DMS79 treated with DMSO at 0.1 percent for 48 hours (cell line): Measurements from ENCODE around the gene OSBPL10.
"Not testable (repeated sequence)": the region's sequence is repeated elsewhere in the genome, so short reads cannot be mapped to it uniquely, and the experiment has no call there.

Source experiments
- DNase-seq: peaks from one replicate; lab custom pipeline; 2025; lab: John Stamatoyannopoulos, UW

Gene OSBPL10

DNA sequence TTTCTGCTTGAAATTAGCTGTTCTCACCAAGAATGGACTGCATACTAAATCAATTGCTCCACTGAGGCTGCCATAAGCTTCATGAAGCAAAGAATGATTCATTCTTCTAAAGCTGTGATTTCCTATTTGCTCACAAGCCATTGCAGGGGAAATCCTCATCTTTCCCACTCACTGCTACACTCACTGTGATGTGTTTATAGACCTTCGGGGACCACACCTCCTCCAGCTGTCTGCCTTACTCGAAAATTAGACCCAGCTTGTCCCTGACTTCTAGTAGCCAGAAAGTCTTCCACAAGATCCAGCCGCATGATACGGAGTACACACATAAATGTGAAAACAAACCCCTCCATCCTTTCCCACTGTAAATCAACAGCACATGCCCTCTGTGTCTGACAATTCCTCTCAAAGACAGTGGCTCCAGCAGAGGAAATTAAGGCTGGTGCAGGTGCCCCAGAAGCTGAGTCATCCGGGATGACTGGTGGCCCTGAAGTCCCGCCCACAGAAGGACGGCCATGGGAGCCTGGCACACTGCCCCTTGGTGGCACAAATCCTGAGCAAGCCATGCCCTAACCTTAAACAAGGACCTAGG lies 276.4 kb downstream of the OSBPL10 start:
- DNase-seq = no peak

DNA sequence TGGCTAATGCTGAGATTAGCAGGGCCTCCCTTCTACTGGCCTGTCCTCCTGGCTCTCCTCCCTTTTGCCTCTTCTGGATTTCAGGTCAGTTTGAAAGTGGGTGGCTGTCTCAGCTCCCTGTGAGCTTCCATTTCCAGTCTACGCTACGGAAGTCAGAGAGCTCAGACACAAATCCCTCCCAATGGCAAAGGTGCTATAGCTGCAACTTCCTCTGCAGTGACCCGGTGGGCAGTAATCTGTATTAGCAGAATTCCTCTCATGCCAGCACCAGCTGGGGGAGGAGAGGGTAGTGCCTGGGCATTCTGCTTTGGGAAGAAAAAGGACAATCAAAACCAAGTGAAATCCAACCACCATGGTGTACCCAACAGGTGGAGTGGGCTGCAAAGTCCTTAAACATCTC lies 276.9 kb downstream of the OSBPL10 start:
- no peak for DNase-seq

DNA sequence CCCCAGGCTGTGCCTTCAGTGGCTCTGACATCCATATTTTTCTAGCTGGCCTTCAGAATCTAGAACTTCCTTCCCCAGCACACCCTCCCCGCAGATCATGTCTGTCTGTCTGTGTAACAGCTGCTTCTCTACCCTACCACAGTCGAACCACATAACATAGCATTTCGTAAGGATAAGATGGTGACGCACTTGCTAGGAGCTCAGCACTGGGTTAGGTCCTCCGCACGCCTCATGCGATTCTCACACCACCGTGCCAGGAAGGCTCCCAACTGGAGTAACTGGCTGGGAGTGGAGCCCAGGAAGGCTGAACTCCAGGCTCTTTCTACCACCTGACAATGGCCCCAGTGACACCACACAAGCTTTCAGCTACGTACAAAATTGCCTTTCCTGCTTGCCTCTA lies 279.8 kb downstream of the OSBPL10 start:
- no peak for DNase-seq

DNA sequence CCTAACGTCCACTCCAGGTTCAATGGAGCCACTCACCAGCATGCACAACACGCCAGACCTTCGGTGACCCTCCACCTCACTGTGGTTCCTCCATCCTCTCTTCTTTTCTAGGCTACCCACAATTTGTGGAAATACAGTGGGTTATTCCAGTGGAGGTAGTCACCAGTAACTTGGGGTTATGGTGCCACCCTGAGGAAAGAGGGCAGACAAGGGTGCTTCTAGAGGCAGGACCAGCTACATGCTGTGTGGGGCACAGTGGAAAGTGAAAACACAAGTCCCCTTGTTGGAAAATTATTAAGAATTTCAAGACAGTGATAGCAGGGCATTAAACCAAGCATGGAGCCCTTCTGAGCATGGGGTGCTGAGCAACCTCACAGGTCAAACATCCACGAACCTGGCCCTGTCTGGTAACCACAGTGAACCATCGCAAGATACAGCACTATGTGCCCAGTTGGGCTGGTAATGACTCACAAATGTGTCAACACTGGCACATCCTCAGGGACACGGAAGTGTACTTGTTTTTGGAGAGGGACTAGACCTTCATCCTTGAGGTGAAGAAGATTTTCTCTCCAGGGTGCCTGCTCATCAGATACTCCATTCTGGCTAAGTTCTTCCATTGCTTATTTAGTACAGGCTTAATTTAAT lies 281.6 kb downstream of the OSBPL10 start:
- no peak for DNase-seq

DNA sequence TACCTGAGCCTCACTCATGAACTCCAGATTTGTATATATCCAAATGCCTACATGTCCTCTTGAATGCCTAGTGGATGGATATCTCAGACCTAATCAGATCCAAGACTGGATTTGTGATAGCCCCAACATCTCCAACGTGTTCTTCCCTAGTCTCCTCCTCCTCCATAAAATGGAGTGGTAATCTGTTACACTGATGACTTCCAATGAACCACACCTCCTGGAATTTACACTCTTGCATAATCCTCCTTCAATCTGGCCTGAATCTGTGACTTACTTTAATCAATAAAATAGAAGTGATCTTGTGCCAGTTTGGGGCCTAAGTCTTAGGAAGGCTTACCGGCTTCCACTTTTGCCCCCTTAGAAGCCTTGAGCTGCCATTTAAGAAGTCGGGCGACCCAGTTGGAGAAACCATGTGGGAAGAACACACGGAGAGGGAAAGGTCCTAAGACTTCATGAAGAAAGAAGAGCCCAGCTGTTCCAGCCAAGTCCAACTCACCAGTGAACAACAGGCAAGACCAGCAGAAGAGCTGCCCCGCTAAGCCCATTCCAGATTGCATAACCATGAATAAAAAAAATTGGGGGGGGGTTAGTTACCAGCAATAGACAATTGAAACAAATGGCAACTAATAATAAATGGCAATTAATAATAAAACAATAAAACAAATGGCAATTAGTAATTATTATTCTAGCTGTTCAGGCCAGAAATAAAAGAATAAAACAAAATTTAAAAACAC lies 284.1 kb downstream of the OSBPL10 start:
- no peak for DNase-seq

DNA sequence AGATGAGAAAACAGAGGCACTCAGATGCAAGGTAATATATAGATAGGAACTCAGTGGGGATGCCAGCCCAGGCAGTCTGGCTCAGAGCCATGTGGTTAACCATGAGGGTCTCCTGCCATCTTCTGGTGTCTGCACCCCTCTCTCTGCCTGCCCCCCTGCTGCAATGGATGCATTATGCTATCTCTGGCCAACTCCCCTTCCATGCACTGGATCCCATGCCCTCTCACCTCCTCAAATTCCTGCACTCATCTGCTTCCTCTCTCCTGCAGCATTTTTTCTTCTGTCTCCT lies 285.1 kb downstream of the OSBPL10 start:
- DNase-seq = no peak

DNA sequence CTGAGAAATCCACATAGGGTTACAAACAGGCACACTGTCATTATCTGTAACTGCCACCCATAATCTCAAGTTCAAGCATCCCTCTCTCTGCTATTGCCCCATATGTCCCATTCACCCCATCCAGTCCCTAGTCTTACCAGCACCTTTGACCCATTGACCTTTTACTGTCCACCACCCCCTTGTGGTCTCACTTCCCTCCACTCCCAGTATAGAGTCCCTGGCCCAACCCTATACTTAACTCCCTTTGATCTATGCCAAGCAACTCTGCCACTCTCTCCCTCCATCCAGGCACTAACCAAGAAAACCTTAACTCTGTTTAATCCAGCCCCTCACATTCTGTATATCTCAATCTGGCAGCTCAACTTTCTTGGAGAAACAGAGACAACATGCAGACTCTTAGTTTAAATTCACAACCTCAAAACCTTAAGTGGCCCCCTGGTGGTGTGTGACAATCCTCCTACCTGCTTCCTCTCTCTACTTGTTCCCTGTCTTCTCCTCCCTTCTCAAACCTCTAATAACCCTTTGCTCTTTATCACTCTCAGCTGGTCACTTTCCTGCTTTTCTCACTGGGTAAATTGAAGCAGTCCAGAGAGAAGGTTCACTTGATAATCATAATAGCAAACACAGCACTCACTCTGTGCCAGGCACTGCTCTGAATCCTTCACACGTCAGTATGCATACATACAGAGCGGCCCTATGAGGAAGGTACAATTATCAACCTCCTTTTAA lies 285.6 kb downstream of the OSBPL10 start:
- DNase-seq = no peak

DNA sequence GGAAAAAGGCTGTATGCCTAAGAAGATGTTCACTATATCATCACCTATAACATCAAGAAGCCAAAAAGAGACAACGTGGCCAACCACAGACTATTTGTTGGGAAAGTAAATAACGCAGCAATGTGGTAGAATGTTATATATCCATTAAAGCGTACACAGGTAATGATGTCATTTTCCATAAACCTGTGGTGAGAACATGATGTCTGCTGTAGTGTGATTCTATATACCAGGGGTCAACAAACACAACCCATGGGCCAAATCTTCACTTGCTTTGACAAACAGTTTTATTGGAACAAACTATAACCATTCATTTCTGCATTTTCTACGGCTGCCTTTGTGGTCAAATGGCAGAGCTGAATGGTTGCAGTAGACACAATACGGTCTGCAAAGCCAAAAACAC lies 287.7 kb downstream of the OSBPL10 start:
- DNase-seq = no peak

DNA sequence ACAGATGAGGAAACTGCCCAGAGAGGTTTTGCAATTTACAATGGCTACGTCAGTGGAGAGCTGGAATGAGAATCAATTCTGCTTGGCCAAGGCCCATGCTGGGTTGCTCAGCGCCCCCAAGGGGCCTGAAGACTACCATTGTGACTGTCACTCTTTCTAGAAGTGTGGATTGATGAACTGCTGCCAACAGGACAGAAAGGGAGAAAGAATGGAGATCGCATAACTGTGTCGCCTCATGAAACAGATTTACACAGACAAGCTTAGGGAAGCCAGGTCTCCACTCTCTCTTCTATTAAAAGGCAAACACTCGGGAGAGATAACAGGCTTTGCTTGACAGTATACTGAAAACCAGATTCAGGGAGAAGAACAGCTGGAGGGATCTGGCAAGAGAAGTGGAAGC lies 288.3 kb downstream of the OSBPL10 start:
- DNase-seq = no peak

DNA sequence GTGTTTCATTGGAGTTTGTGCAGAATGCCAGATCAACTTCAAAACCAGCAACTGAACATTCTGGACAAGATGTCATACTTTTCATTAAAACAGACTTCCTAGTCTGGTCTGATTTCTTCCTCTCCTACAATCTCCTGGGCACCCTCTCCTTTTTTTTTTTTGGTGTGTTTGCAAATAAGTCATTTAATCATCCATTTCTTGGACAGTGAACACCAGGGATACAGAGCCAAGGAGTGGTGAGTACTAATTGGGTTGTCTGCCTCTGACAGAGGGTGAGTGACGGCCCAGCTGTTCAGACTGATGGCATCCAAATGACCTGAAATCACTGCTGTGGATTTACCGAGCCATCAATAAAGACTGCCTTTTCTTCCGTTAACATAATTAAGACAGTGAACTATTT lies 290.3 kb downstream of the OSBPL10 start:
- no peak for DNase-seq

DNA sequence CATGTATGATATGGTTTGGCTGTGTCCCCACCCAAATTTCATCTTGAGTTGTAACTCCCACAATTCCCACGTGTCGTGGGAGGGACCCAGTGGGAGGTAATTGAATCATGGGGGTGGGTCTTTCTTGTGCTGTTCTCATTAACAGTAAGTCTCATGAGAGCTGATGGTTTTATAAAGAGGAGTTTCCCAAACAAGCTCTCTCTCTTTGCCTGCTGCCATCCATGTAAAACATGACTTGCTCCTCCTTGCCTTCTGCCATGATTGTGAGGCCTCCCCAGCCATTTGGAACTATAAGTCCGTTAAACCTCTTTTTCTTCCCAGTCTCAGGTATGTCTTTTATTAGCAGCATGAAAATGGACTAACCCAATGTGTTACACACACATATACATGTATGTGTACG lies 291.5 kb downstream of the OSBPL10 start:
- DNase-seq = not testable (repeated sequence)

DNA sequence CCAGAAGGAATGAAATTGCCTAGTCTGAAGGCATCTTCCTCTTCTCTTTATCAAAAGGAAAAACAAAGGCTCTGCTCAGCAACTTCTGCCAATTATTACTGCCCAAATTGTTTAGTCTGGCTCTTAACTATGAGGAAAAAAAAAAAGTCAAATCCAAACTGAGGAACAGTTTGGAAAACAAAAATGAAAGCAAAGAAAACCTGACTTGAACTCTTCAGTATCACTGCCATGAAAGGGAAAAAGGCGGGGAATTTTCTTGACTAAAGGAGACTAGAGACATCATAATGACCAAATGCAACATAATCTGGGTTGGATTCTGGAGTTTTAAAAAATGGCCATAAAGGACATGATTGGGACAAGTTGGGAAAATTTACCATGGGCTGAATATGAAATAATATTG lies 292.1 kb downstream of the OSBPL10 start:
- DNase-seq = no peak

DNA sequence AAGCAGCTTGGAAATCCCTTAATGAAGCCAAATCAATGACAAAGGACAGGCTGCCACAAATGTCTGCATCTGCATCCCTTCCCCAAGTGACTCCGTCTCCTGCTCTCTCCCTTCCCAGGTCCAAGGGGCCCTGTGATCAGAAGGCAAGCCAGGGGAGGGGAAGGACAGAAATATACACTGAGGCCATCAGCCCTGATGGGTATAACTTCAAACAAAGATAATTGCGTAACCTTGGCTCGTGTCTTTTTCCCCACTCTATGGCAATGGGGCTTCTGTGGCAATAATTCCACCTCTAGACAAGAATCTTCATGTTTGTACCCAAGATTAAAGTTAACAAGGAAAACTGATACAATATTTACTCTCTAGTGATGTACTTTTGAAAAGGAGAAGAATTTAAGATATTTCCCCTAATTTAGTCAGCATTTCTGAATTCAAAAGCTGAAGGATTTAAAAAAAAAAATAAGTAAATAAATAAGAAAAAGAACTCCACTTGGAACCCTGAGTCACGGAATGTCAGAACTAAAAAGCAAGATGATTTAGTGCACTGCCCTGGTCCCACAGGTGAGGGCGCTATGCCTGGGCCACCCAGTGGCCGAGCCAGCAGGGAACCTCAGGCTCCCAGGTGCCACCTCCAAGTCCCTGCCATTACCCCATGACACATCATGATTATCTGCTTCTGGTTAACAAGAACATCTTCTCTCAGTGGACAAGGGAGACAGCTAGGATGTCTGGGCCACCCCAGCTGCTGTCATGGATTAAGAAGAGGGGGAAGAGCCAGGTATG lies 293.9 kb downstream of the OSBPL10 start:
- DNase-seq = no peak

DNA sequence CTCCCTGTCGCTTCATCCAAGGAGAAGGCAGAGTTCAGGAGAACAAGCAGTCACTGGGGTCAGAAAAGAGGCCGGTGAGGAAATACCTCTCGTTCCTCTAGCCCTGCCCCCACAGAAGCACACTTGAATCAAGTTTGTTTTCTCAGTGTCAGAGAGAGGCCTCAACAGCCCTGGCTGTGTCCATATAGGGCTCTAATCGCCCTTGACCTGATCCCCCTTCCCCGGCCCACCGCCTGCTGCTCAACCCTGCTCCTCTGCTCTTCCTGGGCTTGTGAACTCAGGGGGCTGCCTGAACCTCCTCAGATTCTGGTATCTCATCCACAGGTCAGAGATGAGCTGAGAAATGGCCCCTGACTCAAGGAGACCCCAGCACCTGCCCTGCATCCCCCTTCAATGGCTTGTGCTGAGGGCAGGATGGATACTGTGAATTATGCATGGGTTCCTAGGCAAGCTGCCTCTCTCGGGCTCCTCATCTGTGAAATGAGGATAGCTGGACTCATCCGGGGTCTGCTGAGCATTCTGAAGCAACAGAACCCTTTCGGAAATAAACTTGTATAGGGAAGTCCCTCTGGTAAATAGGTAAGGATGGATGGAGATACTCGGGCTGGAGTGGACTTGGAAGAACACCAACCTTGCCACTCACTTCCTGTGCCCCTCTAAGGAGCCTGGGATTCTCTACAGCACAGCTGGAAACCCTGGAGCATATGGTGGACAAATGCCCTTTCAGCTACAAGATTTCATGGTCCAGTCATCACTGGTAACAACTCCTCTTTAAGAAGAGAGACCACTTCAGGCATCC lies 300.8 kb downstream of the OSBPL10 start:
- DNase-seq = no peak

DNA sequence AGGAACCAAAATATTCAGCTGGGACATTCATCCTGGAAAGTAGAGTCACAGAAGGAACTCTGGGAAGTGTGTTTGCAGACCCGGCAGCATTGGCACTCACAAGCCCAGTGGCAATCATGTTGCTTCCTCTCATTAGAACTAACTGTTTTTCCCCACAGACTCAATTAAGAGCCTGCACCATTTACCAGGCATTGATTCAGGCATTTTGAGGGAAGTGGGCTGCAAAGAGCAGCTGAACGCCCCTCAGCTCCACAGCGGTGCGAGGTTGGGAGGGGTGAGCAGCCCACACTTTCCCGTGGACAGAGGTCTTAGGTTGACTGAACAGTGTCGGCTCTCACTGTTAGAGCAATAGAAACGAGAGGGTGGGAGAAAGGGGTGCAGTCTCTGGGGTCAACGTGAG lies 304.5 kb downstream of the OSBPL10 start:
- no peak for DNase-seq

DNA sequence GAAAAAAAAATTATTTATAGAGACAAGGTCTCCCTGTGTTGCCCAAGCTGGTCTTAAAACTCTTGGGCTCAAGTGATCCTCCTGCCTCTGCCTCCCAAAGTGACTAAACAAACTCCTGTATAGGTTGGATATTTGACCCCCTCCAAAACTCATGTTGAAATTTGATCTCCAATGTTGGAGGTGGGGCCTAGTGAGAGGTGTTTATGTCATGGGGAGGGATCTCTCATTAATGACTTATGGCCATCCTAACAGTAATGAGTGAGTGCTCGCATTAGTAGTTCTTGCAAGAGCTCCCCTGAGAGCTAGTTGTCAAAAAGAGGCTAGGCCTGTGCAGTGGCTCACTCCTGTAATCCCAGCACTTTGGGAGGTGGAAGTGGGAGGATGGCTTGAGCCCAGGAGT lies 307.1 kb downstream of the OSBPL10 start:
- DNase-seq = no peak

DNA sequence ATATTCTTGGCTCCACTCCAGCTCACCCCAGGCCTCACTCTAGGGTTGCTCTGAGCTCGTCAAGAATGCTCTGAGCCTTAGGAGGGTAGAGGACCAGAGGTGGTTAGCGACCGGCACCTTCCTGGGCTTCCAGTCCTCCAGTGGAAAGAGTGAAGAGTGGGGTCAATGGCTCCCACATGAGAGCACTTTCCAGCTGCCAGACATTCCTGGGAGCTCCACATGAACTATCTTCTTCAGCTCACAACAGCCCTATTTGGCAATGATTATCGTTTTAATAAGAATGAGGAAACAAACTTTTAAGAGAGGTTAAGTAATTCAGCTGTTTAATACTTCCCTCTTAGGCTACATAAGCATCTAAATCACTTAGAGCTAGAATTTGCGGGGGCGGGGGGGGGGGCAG lies 309.1 kb downstream of the OSBPL10 start:
- DNase-seq = no peak

DNA sequence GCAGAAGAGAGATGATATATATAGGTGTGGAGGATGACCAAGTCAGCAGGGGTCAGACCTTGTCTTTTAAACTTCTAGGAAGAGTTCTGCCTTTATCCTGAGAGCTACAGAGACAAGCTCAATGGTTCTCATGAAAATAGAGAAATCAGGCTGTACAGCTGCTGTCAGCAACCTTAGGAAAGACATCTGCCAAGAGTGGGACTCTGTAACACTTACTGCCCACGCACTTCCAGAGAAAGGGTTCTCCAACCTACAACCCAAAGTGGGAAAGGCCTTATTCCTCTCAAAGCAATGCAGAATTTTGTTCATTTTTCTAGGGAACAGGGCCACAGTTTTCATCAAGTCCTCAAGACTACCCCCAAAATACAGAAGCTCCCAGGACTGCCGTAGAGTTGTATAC lies 309.6 kb downstream of the OSBPL10 start:
- no peak for DNase-seq

DNA sequence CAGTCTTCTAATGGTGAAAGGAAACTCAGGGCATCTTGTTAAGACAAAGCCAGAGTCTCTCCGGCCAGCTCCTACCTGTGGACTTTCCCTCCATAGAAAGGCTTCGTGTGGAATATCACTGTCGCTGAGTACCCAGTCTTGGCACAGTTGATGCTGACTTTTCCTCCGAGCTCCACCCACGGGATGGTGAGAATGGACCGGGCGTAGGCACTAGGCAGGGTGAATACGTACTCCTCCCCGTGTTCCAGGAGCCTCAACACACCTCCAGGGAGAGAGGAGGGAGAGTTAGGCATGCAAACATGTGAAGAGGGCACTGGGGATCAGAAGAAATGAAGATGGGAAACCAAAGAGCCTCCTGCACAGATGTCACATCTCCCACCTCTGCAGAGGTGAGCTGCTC lies 310.3 kb downstream of the OSBPL10 start:
- no peak for DNase-seq

DNA sequence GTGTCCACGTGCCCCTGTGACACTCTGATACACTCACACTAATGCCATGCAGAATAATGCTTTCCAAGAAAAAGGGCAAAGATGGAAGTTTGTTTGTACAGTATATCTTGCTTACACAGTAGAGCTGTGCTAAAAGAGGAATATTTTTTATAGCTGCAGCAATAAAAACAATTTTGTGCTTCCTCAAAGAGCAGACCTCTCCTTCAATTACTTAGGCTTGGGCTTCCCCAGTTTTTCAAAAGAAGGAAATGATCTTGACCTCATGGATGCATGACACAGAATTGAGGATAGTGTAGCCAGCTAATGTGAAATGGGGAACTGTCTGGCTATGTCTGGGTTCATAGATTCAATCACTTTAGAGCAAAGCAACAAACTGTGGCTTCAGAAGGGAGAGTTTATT lies 310.9 kb downstream of the OSBPL10 start:
- no peak for DNase-seq

DNA sequence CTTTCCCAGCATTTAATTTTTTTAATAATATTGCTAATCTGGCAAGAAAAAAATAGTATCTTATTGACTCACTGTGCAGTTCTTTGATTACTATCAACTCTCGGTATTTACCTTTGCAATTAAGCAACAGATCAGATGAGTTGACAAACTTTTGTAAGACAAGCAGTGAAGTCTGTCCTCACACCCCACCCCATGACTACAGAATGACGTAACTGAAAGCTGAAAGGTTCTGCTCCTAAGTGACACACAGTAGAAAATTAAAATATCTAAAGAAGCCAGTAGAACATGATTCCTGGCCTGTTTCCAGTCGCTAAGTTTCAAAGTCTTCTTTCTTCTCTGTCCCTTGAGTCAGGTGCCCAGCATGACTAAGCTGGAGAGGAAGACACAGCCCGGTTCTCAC lies 312.8 kb downstream of the OSBPL10 start:
- DNase-seq = no peak

DNA sequence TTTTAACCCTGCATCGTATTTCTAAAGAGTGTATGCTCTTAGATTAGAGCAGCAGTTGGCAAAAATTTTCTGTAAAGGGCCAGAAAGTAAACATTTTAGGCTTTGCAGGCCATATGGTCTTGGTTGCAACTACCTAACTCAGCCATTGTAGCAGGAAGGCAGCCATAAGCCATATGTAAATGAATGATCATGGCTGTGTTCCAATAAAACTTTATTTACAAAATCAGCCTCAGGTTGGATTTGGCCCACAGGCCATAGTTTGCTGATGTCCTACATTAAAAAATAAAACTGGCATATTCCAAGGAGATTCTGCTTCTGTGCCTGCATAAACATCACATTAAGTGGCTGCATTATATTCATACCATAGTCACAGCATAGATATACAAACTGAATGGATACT lies 313.5 kb downstream of the OSBPL10 start:
- no peak for DNase-seq
